GM10847 (cell line): ENCODE results near the gene MYH9.

Experiments
- POLR2A ChIP-seq: IDR thresholded peaks from 2 replicates; pipeline ENCODE4 v1.6.1; 2011; ENCODE audit not compliant: insufficient read length; ENCODE audit errors: extremely low read depth

MYH9 gene

DNA sequence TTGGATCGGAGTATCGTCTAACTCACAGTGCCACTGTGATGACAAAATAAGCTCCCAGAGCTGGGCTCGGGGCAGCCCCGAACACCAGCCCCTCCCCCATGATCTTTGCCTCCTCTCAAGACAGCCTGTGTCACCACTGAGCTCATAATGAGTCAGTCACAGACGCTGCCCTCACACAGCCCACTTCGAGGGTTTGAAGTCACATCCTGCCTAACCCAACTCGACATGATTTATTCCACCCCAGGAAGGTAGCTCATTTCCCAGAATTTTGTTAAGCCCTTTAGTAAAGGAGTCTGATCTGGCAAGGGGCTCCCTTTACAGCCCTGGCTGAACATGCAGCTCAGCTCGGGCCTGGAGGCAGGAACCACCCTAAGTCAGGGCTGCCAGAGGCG is 22.8 kb downstream of the MYH9 start:
- no peak for TF ChIP-seq POLR2A

DNA sequence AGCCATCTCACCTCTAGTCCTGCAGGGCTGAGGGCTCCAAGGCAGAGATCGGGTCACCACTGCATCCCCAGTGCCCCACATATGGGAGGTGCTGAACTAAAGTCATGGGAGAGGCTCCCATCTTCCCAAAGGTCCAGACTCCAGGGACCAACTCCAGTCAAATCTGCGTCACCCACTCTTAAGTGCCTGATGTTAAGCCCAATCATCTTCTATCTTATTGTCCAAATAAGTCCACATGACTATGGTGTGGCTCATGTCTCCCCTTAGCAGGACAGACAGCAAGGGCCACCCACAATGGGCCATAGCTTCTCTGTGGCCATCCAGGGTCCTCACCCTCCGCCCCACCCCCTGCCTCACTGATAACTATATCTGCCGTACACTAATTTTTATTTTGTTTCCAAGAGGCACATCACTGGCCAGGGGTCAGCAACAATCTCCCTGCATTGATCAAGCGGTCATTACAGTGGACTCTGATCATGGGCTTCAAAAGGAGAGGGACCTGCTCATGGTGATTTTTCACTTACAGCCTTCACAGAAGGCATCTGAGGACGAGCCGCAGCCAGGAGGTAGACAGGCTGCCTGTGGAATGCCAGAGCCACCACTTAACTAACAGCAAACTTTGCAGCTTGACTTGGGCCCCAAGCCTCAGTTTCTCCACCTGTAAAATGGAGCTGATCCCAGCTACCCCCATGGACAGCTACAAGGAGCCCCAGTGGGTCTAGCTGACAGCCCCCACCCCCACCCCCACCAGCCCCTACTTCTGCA is 23.3 kb downstream of the MYH9 start:
- no peak for TF ChIP-seq POLR2A

DNA sequence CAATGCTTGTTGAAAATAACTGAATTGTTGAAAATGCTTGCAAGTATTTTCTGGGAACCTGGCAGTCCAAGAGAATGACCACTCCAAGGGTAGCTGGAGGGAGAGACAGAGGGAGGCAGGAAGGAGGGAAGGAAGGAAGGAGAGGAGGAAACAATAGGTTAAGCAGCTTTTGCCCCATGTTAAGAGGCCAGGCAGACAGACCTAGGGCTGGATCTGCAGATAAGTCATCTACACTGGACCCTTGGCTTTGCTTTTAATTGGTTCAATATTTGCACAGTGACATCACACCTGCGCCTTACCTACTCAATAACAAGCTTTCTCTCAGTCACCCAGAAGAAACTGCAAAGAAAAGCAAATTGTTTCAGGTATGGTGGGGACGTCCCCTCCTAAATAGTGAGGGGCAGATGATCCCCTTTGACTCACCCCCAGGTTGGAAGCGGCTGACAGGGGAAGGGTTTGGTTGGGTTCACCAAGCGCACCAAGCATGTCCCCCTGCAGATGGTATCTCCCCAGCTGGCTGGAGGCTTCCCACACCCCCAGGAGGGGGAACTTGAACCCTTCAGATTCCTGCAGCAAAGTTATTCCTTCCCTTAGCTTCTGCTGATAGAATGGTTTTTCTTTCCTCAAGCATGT is 24.3 kb downstream of the MYH9 start:
- TF ChIP-seq POLR2A = no peak

DNA sequence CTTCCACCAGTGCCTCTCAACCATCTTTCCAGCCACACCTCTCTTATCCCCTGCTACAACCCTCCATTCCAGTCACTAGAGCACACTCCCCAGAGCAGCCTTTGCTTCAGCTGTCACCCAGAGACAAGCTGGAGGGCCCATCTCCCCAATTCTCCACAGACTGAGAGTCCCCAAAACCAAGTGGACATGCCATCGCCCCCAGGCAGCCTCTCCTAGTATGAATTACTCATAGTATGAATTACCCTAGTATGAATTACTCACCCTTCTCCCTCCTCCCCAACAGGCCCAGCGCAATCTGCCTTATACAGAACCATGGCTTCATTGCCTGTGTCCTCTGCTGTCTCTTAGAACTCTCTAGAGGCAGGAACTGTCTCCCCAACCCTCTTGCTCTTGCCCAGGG is 24.8 kb downstream of the MYH9 start:
- no peak for TF ChIP-seq POLR2A

DNA sequence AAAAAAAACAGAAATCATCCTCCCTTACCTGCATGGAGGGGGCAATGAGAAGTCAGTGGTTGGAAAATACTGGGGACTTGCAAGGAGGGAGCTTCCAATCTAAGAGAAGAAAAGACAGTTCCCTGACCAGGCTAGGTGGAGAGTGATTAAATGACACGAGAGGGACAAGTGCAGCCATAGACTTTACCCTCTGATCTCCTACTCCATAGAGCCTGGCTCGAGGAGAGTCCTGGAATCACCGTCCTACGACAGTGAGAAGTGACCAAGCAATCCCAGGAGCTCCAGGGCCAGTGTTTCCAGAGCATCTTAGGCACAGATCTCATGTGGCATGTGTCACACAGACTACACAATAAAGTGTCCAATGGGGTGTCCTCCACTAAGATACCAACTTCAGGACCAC is 25.7 kb downstream of the MYH9 start:
- no peak for TF ChIP-seq POLR2A

DNA sequence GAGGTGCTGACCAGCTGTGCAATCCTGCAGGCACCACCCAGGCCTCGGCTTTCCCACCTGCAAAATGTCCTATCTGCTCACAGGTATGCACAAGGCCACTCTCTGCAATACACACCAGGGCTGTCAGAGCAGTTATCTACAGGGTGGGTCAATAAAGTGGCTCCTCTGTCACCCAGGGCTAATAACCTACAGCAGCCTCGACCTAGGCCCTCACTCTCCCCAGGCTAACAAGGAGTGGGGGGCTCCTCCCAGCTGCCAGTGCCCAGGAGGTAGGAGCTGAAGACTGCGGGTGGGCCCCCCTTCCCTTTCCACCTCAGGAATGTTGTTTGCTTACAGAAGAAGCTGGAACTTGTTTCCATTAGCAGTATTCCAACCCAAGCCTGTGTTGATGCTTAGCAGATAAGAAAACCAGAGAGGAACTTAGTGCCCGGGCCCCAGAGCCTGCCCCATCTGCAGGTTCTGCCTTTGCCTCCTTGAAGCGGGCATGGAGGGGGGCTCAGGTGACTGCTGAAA is 26.8 kb downstream of the MYH9 start:
- no peak for TF ChIP-seq POLR2A

DNA sequence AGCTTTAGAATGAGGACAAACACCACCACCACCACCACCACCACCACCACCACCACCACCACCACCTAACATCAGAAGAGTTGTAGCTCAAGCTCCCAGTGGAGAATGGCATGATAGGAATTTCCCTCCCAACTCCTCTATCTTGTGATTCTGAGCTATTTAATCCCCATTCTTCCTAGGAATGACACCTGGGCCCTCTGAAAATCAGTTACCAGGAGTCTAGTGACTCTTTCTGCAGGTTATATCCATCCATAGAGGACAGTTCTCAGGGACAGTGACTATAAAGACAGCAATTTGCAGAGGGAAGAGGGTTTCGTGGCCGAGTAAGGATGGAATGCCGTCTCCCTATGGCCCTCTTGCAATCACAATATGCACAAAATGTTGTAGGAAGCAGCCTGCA is 27.8 kb downstream of the MYH9 start:
- no peak for TF ChIP-seq POLR2A

DNA sequence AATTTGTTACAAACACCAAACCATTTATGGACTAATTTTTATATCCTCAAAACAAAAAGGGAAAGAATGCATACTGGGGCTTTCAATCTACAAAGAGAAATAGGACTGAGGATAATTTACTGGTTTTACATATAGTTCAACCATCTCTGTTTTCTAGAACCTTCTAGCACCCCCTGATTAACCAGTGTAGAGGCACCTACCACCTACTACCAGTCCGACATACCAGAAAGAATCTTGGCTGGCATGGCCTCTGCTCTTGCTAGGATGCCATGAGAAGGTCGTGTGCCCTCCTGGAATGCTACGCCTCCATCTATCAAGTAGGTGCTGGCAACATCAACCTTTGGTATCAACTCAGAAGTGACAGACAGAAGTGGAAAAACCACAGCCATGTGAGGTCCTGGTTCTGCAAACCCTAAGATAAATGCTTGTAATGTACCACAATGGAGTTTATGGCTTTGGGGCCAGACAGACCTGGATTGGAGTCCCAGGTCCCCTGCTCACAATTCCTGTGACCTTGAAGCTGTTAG is 28.2 kb downstream of the MYH9 start:
- TF ChIP-seq POLR2A = no peak

DNA sequence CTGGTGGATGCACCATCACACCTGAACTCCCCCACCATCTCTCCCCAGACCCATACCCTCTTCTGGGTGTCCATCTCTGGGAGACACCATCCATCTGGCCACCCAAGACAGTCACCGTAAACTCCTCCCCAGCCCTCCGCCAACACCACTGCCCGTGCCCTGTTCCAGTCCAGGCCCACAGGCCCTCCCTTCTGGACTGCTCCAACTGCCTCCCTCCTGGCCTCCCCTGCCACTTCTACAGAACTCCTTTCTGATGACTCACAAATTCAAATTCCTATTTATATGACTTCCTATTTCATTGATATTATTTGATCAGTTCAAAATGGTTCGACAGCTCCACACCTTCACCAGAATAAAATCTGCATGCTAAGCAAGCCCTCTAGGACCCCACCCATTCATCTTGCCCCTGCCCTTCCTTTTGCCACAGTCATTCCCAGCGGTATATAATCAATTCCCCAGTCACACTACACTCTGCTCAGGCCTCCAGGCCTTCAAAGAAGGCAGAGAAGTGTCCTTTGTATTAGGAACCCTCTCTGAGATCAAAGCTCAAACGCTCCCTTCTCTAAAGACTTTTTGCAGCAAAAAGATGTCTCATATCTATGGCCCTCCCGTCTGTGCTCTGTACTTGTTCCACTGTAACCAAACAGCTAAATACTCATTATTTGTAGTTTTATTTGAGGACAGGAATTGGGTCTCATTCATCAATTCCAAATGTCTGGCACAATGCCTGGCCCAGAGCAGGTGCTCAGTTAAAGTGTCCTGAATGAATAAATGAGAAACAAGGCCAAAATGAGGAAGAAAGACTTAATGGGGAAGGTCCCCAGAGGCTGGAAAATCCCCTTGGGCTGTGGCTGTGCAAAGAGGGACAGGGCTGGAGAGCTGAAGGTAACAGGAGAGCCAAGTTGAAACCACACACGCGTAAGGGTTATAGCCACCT is 29.0 kb downstream of the MYH9 start:
- TF ChIP-seq POLR2A = no peak

DNA sequence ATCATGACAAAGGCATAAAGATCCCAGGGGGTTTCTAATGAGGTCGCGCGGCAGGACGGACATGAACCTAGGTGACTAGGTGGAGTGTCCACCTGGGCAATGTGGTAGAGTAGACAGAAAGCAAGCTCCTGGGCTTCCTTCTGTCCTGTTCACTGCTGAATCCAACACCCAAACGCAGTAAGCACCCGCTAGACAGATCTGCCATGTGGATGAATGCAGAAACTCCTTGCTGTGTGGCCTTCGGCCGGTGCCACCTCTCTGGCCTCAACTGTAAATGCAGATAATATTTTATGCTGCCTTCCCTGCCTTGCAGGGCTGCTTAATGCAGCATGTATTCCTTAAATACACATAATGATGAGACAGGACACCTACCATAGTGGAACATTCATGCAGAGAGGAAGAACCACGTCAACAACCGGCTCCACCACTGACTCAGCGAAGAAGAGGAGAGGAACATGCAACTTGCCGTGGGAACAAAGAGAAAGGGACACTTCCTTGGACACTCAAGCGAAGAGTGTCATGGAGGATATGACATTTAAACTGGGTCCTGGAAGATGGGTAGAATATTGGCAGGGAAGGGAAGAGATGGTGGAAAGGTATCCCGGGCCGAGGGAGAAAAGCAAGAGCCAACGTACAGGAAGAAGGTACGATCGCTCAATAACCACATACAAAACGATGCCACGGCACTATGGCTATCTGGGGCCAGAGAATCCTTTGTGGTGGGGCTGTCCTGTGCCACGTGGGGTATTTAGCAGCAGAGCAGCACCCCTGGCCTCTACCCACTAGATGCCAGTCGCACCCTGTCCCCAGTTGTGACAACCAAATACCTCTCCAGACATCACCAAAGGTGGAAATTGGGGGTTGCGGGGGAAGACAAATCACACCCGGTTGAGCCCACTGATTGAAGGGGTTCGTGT is 30.8 kb downstream of the MYH9 start:
- TF ChIP-seq POLR2A = no peak

DNA sequence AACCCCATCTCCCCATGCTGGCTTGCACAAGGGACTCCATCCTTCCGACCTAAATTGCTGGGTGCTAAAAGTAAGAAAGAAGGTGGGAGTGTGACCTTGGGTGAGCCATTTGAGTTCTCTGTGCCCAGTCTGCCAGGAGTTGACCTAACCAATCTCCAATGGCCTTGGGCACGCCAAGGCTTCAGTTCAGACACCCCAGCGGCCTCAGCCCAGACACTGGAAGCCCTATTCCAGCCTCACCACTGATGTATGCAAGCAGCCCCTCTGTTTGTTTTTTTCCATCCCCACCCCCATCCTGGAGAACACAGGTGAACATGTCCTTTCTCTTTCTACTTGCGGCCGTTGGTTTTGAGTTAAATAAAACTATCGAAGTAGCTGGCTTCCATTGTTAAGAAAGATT is 31.9 kb downstream of the MYH9 start:
- TF ChIP-seq POLR2A = no peak

DNA sequence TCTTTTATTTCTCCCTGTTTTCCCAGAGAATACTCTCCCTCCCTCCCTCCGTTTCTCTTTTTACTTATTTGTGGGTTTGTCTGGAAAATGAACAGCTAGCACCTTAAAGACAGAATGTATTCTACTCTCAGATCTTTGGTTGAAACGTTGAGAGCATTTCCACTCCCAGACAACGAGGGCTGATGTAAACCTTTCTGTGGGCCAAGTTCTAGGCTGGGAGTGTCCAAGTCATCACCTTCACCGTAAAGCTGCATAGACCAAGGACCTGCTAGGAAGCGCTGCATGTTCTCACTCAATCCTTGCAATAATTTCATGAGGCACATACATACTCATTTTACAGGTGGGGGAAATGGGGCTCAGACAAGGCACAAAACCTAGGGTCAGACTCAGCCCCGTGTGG is 32.4 kb downstream of the MYH9 start:
- no peak for TF ChIP-seq POLR2A

DNA sequence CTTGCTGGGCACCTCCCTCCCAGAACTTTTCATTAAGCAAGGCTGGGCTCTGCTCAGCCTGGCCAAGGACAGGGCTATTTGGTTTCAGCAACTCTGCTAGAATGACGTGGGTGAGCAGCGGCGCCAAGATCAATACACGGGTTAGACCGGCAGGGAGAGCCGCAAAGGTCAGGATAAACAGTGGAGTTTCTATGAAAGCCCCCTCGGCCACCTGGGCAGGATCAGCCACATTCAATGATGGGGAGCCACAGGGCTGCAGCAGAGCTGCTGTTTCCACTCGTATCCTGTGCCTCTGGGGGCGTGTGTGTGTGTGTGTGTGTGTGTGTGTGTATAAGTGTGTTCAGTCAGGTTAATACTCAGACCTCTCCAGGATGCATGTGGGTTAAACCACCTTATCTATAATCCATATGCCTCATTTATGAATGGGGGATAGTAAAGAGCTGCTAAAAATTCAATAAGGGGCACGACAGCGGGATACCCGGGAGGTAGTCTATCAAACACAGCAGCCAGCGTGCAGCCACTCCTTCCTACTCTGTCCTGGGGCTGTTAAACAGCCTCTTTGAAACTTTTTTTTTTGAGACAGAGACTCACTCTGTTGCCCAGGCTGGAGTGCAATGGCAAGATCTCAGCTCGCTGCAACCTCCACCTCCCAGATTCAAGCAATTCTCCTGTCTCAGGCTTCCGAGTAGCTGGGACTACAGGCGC is 34.8 kb downstream of the MYH9 start:
- TF ChIP-seq POLR2A = no peak
